IMR-90 (cell line): ENCODE data around the gene LRCH3.

ENCODE experiments used
- CTCF ChIP-seq: conservative IDR thresholded peaks from 2 replicates; pipeline ENCODE4 v1.5.1; 2012; ENCODE audit warnings: mild to moderate bottlenecking, low read depth, low read length, improper control_type of control experiment
- ELK1 ChIP-seq: fragments of 150-350 bp; IDR thresholded peaks from 2 replicates; pipeline ENCODE4 v1.6.1; 2016; ENCODE audit warnings: low read depth, mild to moderate bottlenecking, low read length, moderate library complexity, borderline replicate concordance
- MAZ ChIP-seq: IDR thresholded peaks from 2 replicates; pipeline ENCODE4 v1.6.1; 2012; ENCODE audit warnings: low read depth, mild to moderate bottlenecking, low read length, improper control_type of control experiment, moderate library complexity, borderline replicate concordance
- POLR2A ChIP-seq: IDR thresholded peaks from 2 replicates; pipeline ENCODE4 v1.6.1; 2012; ENCODE audit warnings: mild to moderate bottlenecking, low read depth, low read length
- USF2 ChIP-seq: fragments of 150-350 bp; IDR thresholded peaks from 2 replicates; pipeline ENCODE4 v1.6.1; 2017; ENCODE audit warnings: mild to moderate bottlenecking, antibody characterized with exemption, low read length, low read depth

- no peak for TF ChIP-seq POLR2A
- no peak for TF ChIP-seq USF2
- TF ChIP-seq MAZ = no peak
- no peak for TF ChIP-seq CTCF
- TF ChIP-seq ELK1 = no peak
Observed at GRCh38 chr3:197800379-197800778, 9.3 kb downstream of the LRCH3 start.
